Small intestine (tissue), 7 donors: Measurements from ENCODE around the gene SERPINB6. TPM values are rescaled to one million over a fixed set of nuclear protein-coding genes. Genes with fewer than 3 reads are reported as not detected.

Experiments used
- DNase-seq, 2 donors: peaks; one replicate each; pipeline versions ENCODE4 v3.0.0 to v3.0.0-alpha.2; 2013
- FAIRE-seq: peaks from 2 replicates; lab custom pipeline; 2012; peaks lifted over from hg19 to GRCh38; lab: Jason Lieb, UNC
- H3K27ac ChIP-seq, 3 donors: one replicate each; pipeline ENCODE4 v1.5.1; 2013; ENCODE audit warnings: low read length in 2 of 3, mild to moderate bottlenecking in 2 of 3, control low read depth in 1 of 3, inconsistent platforms in 1 of 3, low read depth in 1 of 3, moderate library complexity in 1 of 3
- H3K27me3 ChIP-seq, 3 donors: one replicate each; pipeline ENCODE4 v1.6.1; 2013; ENCODE audit warnings: low read length in 3 of 3, inconsistent platforms in 1 of 3; ENCODE audit not compliant: control insufficient read depth in 3 of 3, insufficient read depth in 3 of 3
- H3K36me3 ChIP-seq, 3 donors: one replicate each; pipeline ENCODE4 v1.6.1; 2013; ENCODE audit warnings: low read length in 3 of 3, inconsistent platforms in 1 of 3, low read depth in 1 of 3, mild to moderate bottlenecking in 1 of 3, moderate library complexity in 1 of 3; ENCODE audit not compliant: control insufficient read depth in 3 of 3, insufficient read depth in 2 of 3
- H3K4me1 ChIP-seq, 3 donors: one replicate each; pipeline ENCODE4 v1.6.1; 2013; ENCODE audit warnings: low read length in 2 of 3, inconsistent platforms in 1 of 3, low read depth in 1 of 3, mild to moderate bottlenecking in 1 of 3, moderate library complexity in 1 of 3; ENCODE audit not compliant: control insufficient read depth in 3 of 3, insufficient read depth in 2 of 3
- H3K4me3 ChIP-seq, 3 donors: one replicate each; pipeline ENCODE4 v1.5.1; 2013; ENCODE audit warnings: low read length in 3 of 3, control low read depth in 1 of 3, inconsistent platforms in 1 of 3, low read depth in 1 of 3, mild to moderate bottlenecking in 1 of 3, moderate library complexity in 1 of 3
- H3K9me3 ChIP-seq, 2 donors: one replicate each; pipeline ENCODE4 v1.6.1; 2013; ENCODE audit warnings: low read depth in 1 of 2, low read length in 1 of 2; ENCODE audit not compliant: control insufficient read depth in 2 of 2, insufficient read depth in 1 of 2
- WGBS, 3 donors: extraction: QIAGEN DNeasy Blood & Tissue Kit; methylation state at CpG; one replicate each; pipeline ENCODE4 v1.1.7; 2013; 5-methylcytosine and 5-hydroxymethylcytosine counted together
- polyA plus RNA-seq, 4 donors: library from polyadenylated mRNA; stranded (reverse) in 3 of 4; unstranded in 1 of 4; fragments of 200-250 nt in 3 of 4; fragments of 120-200 nt in 1 of 4; gene quantifications; one replicate each; pipeline versions ENCODE4 v1.2.1 to v1.2.3, GENCODE V29; 2013
- donor health status: healthy with polysubstance abuse.
- donor health status: control.
- donor health status: control.
- donor health status: Bipolar disorder and iron deficiency.
- donor health status: healthy.

The SERPINB6 gene
- polyA plus RNA-seq, 4 donors, result 280 to 539 (median 418) TPM

GRCh38 chr6:2963756-2964155 lies 7.6 kb downstream of the SERPINB6 start:
- H3K4me3 ChIP-seq, result no peak overlapping the region
- 85 to 91% (median 88%) methylated on average over 8 of the region's 8 CpGs for WGBS, 3 donors
- DNase-seq, result no peak
- H3K4me1 ChIP-seq, result peaks cover 2 to 49% (median 12%) of the 10 kb centered on the region in 3 donors
- no peak for FAIRE-seq
- H3K27ac ChIP-seq, result peak overlapping the region in 1 of 3 donors; percentile 87
- no peaks in the 10 kb centered on the region for H3K9me3 ChIP-seq
- no peaks in the 10 kb centered on the region for H3K27me3 ChIP-seq
- peaks cover 0 to 36% (median 0%) of the 10 kb centered on the region in 3 donors for H3K36me3 ChIP-seq

GRCh38 chr6:2962636-2963035 lies 8.7 kb downstream of the SERPINB6 start:
- H3K9me3 ChIP-seq, result no peaks in the 10 kb centered on the region
- H3K27me3 ChIP-seq, result no peaks in the 10 kb centered on the region
- WGBS, 3 donors, result 12 to 51% (median 33%) methylated on average over 3 of the region's 3 CpGs
- H3K4me1 ChIP-seq, result peaks cover 0 to 58% (median 10%) of the 10 kb centered on the region in 3 donors
- DNase-seq (peak in 1 of 2 donors; percentile 58), FAIRE-seq (no peak)
- H3K4me3 ChIP-seq, result no peak overlapping the region
- peaks cover 0 to 44% (median 0%) of the 10 kb centered on the region in 3 donors for H3K36me3 ChIP-seq
- peak overlapping the region; percentile 22 to 87 (median 74) for H3K27ac ChIP-seq

- H3K9me3 ChIP-seq, result no peaks in the 10 kb centered on the region
- H3K27ac ChIP-seq, result peak overlapping the region; percentile 64 to 87 (median 74)
- H3K36me3 ChIP-seq, result peaks cover 0 to 51% (median 0%) of the 10 kb centered on the region in 3 donors
- WGBS, 3 donors, result 21 to 55% (median 32%) methylated on average over 9 of the region's 9 CpGs
- no peaks in the 10 kb centered on the region for H3K27me3 ChIP-seq
- peak; percentile 86 to 90 for DNase-seq
- H3K4me1 ChIP-seq, result peaks cover 0 to 65% (median 13%) of the 10 kb centered on the region in 3 donors
- peak overlapping the region in 1 of 3 donors; percentile 20 for H3K4me3 ChIP-seq
- no peak for FAIRE-seq
Observed at GRCh38 chr6:2962004-2962403, 9.4 kb downstream of the SERPINB6 start.

- peaks cover 0 to 66% (median 13%) of the 10 kb centered on the region in 3 donors for H3K4me1 ChIP-seq
- 34 to 57% (median 41%) methylated on average over 7 of the region's 7 CpGs for WGBS, 3 donors
- peak overlapping the region in 1 of 3 donors; percentile 20 for H3K4me3 ChIP-seq
- H3K9me3 ChIP-seq, result no peaks in the 10 kb centered on the region
- FAIRE-seq (no peak), DNase-seq (peak; percentile 68 to 69)
- peak overlapping the region; percentile 64 to 87 (median 74) for H3K27ac ChIP-seq
- peaks cover 0 to 56% (median 0%) of the 10 kb centered on the region in 3 donors for H3K36me3 ChIP-seq
- no peaks in the 10 kb centered on the region for H3K27me3 ChIP-seq
Observed at GRCh38 chr6:2961506-2961905, 9.9 kb downstream of the SERPINB6 start.

GRCh38 chr6:2960935-2961334 lies 10.4 kb downstream of the SERPINB6 start:
- H3K9me3 ChIP-seq, result no peaks in the 10 kb centered on the region
- H3K27ac ChIP-seq, result peak overlapping the region in 2 of 3 donors; percentile 60 to 87
- H3K27me3 ChIP-seq, result no peaks in the 10 kb centered on the region
- WGBS, 3 donors, result 38 to 56% (median 45%) methylated on average over 4 of the region's 4 CpGs
- no peak for FAIRE-seq
- H3K36me3 ChIP-seq, result peaks cover 2 to 58% (median 3%) of the 10 kb centered on the region in 3 donors
- H3K4me3 ChIP-seq, result peak overlapping the region in 1 of 3 donors; percentile 20
- peaks cover 0 to 66% (median 13%) of the 10 kb centered on the region in 3 donors for H3K4me1 ChIP-seq
- DNase-seq, result no peak

DNA sequence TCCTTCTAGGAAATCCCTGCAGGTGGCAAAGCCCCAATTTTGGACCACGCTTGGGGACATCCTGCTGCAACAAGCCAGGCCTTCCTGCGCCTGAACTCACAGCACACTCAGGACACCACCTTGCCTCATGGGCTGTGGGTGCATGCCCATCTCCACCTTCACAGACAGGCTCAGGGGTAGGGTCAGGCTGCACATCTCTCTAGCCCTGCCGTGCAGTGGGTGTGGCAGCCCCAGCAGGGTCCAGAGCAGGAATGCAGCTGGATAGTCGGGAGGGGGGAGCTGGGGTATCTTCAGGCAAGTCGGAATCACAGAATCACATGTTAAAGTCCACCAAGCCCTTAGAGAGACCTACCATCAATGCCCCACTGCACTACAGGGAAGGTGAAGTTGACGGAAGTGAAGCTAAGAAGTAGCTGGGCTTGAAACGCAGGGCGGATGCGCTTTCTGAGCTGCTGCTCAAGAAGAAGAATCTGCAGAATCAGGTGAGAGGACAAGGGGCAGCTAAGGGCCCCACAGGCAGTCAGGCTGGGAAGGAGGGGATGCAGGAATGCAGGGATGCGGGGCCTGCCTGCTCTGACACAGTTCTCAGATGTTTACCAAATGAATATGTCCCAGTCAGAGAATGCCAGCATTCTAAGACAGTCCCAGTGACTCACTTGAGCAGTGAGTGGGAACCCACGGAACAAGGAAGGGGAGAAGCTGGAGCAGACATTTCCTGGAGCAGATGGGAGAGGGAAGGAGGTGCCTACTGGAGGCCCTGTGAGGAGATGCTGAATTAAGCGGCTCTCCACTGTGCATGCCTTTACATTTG lies 11.3 kb downstream of the SERPINB6 start:
- no peak for FAIRE-seq
- 65 to 75% (median 73%) methylated on average over 12 of the region's 12 CpGs for WGBS, 3 donors
- no peak for DNase-seq
- Histone ChIP-seq H3K4me3 (no peak overlapping the region), H3K36me3 (peaks cover 2 to 65% (median 3%) of the 10 kb centered on the region in 3 donors), H3K9me3 (no peaks in the 10 kb centered on the region), H3K4me1 (peaks cover 0 to 62% (median 13%) of the 10 kb centered on the region in 3 donors), H3K27ac (peak overlapping the region in 2 of 3 donors; percentile 21 to 60), H3K27me3 (no peaks in the 10 kb centered on the region)

DNA sequence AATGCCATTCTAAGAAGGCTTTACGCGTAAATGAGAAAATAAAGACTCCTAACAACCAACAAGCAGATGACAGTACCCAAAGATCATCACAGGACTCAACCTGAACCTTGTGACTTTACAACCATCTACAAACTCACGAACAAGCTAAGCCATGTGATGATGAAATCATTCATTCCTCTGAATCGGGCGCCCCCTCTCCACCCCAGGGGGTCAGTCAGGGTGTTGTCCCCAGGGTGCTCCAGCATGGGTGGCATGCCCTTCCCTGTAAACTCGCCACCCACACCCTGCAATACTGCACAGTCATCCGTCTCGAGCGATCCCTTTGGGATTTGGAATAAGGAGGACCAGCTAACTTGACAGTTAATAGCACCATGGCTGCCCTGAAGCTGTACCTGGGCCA lies 12.6 kb downstream of the SERPINB6 start:
- Histone ChIP-seq H3K27me3 (no peaks in the 10 kb centered on the region), H3K9me3 (no peaks in the 10 kb centered on the region), H3K4me3 (no peak overlapping the region), H3K36me3 (peaks cover 2 to 68% (median 3%) of the 10 kb centered on the region in 3 donors), H3K4me1 (peaks cover 0 to 62% (median 13%) of the 10 kb centered on the region in 3 donors), H3K27ac (no peak overlapping the region)
- WGBS, 3 donors, result 88 to 90% (median 90%) methylated on average over 9 of the region's 9 CpGs
- DNase-seq (no peak), FAIRE-seq (no peak)

- H3K9me3 ChIP-seq, result no peaks in the 10 kb centered on the region
- no peak for FAIRE-seq
- H3K36me3 ChIP-seq, result peaks cover 3 to 68% (median 3%) of the 10 kb centered on the region in 3 donors
- WGBS, 3 donors, result 76 to 93% (median 82%) methylated on average over 17 to 18 of the region's 18 CpGs
- H3K27ac ChIP-seq, result no peak overlapping the region
- no peaks in the 10 kb centered on the region for H3K27me3 ChIP-seq
- peaks cover 0 to 59% (median 13%) of the 10 kb centered on the region in 3 donors for H3K4me1 ChIP-seq
- DNase-seq, result no peak
- no peak overlapping the region for H3K4me3 ChIP-seq
Observed at GRCh38 chr6:2958331-2958711, 13.0 kb downstream of the SERPINB6 start.
